IMR-90 (cell line): ENCODE measurements around the gene KRTAP20-1. TPM values are rescaled to one million over a fixed set of nuclear protein-coding genes. Genes with fewer than 3 reads are reported as not detected.

ENCODE experiments used
- microRNA-seq, 2 experiments: library from miRNA; stranded (forward) in 1 of 2; unstranded in 1 of 2; fragments of 10-50 nt in 1 of 2; fragments of <30 nt in 1 of 2; gene quantifications in 1 of 2; microRNA quantifications in 1 of 2; one replicate each; pipeline versions ENCODE3 to v1.1.0; 2013 to 2020; ENCODE audit not compliant: insufficient read depth in 1 of 2, insufficient read length in 1 of 2, unreplicated experiment in 1 of 2
- polyA plus RNA-seq, 3 experiments: library from polyadenylated mRNA; depleted of rRNA; stranded (reverse); fragments of >200 nt; gene quantifications; 2 replicates each; pipeline ENCODE4 v1.2.3, GENCODE V29; 2012; ENCODE audit warnings: low replicate concordance in 1 of 3
- small RNA-seq, 5 experiments: library from RNA; depleted of rRNA; stranded (forward); fragments of <200 nt; gene quantifications; one replicate each; pipeline ENCODE3, GENCODE V24; 2012
- total RNA-seq: library from RNA; depleted of rRNA; stranded (reverse); fragments of >200 nt; gene quantifications from 2 replicates; pipeline ENCODE4 v1.2.3, GENCODE V29; 2012; rRNA removed

The KRTAP20-1 gene
- total and polyA plus RNA-seq, 2 of the 4 experiments (the other 2 are of a cell fraction), result not detected

Small RNA genes within 50 kb of the gene (microRNA-seq; reads per million reads assigned to microRNA genes)
- gene KRTAP20-1 (ENCODE audit: insufficient read depth, insufficient read length) (not detected), gene KRTAP20-3 (ENCODE audit: insufficient read depth, insufficient read length) (not detected), gene KRTAP20-4 (ENCODE audit: insufficient read depth, insufficient read length) (not detected), gene KRTAP22-1 (ENCODE audit: insufficient read depth, insufficient read length) (not detected), gene KRTAP22-2 (ENCODE audit: insufficient read depth, insufficient read length) (not detected)

Small RNA genes within 50 kb of the gene (small RNA-seq; reads per million reads assigned to genes)
- gene KRTAP20-1 (0 reads per million in 5 experiments), gene KRTAP20-3 (0 reads per million in 5 experiments), gene KRTAP20-4 (0 reads per million in 5 experiments), gene KRTAP22-1 (0 reads per million in 5 experiments), gene KRTAP22-2 (0 reads per million in 5 experiments)

Other genes starting within 250 kb of the KRTAP20-1 start
- gene KRTAP13-2, start 244.2 kb upstream of the KRTAP20-1 start, total RNA-seq, result not detected in 2 replicates
- not detected in 2 replicates for gene KRTAP13-2, start 244.2 kb upstream of the KRTAP20-1 start, polyA plus RNA-seq (2012; rRNA removed)
- gene KRTAP13-1, start 220.4 kb upstream of the KRTAP20-1 start, total RNA-seq, result not detected in 2 replicates
- gene KRTAP13-1, start 220.4 kb upstream of the KRTAP20-1 start, polyA plus RNA-seq (2012; rRNA removed), result not detected in 2 replicates
- gene KRTAP13-3, start 190.5 kb upstream of the KRTAP20-1 start, total RNA-seq, result not detected in 2 replicates
- not detected in 2 replicates for gene KRTAP13-3, start 190.5 kb upstream of the KRTAP20-1 start, polyA plus RNA-seq (2012; rRNA removed)
- not detected in 2 replicates for gene KRTAP13-4, start 186.2 kb upstream of the KRTAP20-1 start, total RNA-seq
- gene KRTAP13-4, start 186.2 kb upstream of the KRTAP20-1 start, polyA plus RNA-seq (2012; rRNA removed), result not detected in 2 replicates
- gene KRTAP15-1, start 176.2 kb upstream of the KRTAP20-1 start, total RNA-seq, result not detected in 2 replicates
- gene KRTAP15-1, start 176.2 kb upstream of the KRTAP20-1 start, polyA plus RNA-seq (2012; rRNA removed), result not detected in 2 replicates
- gene KRTAP19-1, start 136.1 kb upstream of the KRTAP20-1 start, total RNA-seq, result not detected in 2 replicates
- not detected in 2 replicates for gene KRTAP19-1, start 136.1 kb upstream of the KRTAP20-1 start, polyA plus RNA-seq (2012; rRNA removed)
- not detected in 2 replicates for gene KRTAP19-2, start 129.0 kb upstream of the KRTAP20-1 start, total RNA-seq
- not detected in 2 replicates for gene KRTAP19-2, start 129.0 kb upstream of the KRTAP20-1 start, polyA plus RNA-seq (2012; rRNA removed)
- gene KRTAP19-3, start 124.4 kb upstream of the KRTAP20-1 start, total RNA-seq, result not detected in 2 replicates
- gene KRTAP19-3, start 124.4 kb upstream of the KRTAP20-1 start, polyA plus RNA-seq (2012; rRNA removed), result not detected in 2 replicates
- not detected in 2 replicates for gene KRTAP19-4, start 119.3 kb upstream of the KRTAP20-1 start, total RNA-seq
- gene KRTAP19-4, start 119.3 kb upstream of the KRTAP20-1 start, polyA plus RNA-seq (2012; rRNA removed), result not detected in 2 replicates
- gene KRTAP19-5, start 114.3 kb upstream of the KRTAP20-1 start, total RNA-seq, result not detected in 2 replicates
- not detected in 2 replicates for gene KRTAP19-5, start 114.3 kb upstream of the KRTAP20-1 start, polyA plus RNA-seq (2012; rRNA removed)
- gene KRTAP19-6, start 74.6 kb upstream of the KRTAP20-1 start, total RNA-seq, result not detected in 2 replicates
- not detected in 2 replicates for gene KRTAP19-6, start 74.6 kb upstream of the KRTAP20-1 start, polyA plus RNA-seq (2012; rRNA removed)
- gene KRTAP19-7, start 55.1 kb upstream of the KRTAP20-1 start, total RNA-seq, result not detected in 2 replicates
- not detected in 2 replicates for gene KRTAP19-7, start 55.1 kb upstream of the KRTAP20-1 start, polyA plus RNA-seq (2012; rRNA removed)
- not detected in 2 replicates for gene KRTAP22-2, start 26.0 kb upstream of the KRTAP20-1 start, total RNA-seq
- not detected in 2 replicates for gene KRTAP22-2, start 26.0 kb upstream of the KRTAP20-1 start, polyA plus RNA-seq (2012; rRNA removed)
- gene KRTAP6-3, start 24.0 kb upstream of the KRTAP20-1 start, total RNA-seq, result not detected in 2 replicates
- gene KRTAP6-3, start 24.0 kb upstream of the KRTAP20-1 start, polyA plus RNA-seq (2012; rRNA removed), result not detected in 2 replicates
- gene KRTAP6-2, start 17.5 kb upstream of the KRTAP20-1 start, total RNA-seq, result not detected in 2 replicates
- gene KRTAP6-2, start 17.5 kb upstream of the KRTAP20-1 start, polyA plus RNA-seq (2012; rRNA removed), result not detected in 2 replicates
- not detected in 2 replicates for gene KRTAP22-1, start 15.3 kb upstream of the KRTAP20-1 start, total RNA-seq
- gene KRTAP22-1, start 15.3 kb upstream of the KRTAP20-1 start, polyA plus RNA-seq (2012; rRNA removed), result not detected in 2 replicates
- not detected in 2 replicates for gene KRTAP6-1, start 2.5 kb upstream of the KRTAP20-1 start, total RNA-seq
- gene KRTAP6-1, start 2.5 kb upstream of the KRTAP20-1 start, polyA plus RNA-seq (2012; rRNA removed), result not detected in 2 replicates
- not detected in 2 replicates for gene KRTAP20-4, start 4.2 kb downstream of the KRTAP20-1 start, total RNA-seq
- not detected in 2 replicates for gene KRTAP20-4, start 4.2 kb downstream of the KRTAP20-1 start, polyA plus RNA-seq (2012; rRNA removed)
- not detected in 2 replicates for gene KRTAP20-2, start 18.8 kb downstream of the KRTAP20-1 start, total RNA-seq
- not detected in 2 replicates for gene KRTAP20-2, start 18.8 kb downstream of the KRTAP20-1 start, polyA plus RNA-seq (2012; rRNA removed)
- gene KRTAP20-3, start 26.4 kb downstream of the KRTAP20-1 start, total RNA-seq, result not detected in 2 replicates
- not detected in 2 replicates for gene KRTAP20-3, start 26.4 kb downstream of the KRTAP20-1 start, polyA plus RNA-seq (2012; rRNA removed)
- not detected in 2 replicates for gene KRTAP21-3, start 102.4 kb downstream of the KRTAP20-1 start, total RNA-seq
- not detected in 2 replicates for gene KRTAP21-3, start 102.4 kb downstream of the KRTAP20-1 start, polyA plus RNA-seq (2012; rRNA removed)
- not detected in 2 replicates for gene KRTAP21-2, start 130.8 kb downstream of the KRTAP20-1 start, total RNA-seq
- not detected in 2 replicates for gene KRTAP21-2, start 130.8 kb downstream of the KRTAP20-1 start, polyA plus RNA-seq (2012; rRNA removed)
- gene KRTAP21-1, start 139.0 kb downstream of the KRTAP20-1 start, total RNA-seq, result not detected in 2 replicates
- gene KRTAP21-1, start 139.0 kb downstream of the KRTAP20-1 start, polyA plus RNA-seq (2012; rRNA removed), result not detected in 2 replicates
- not detected in 2 replicates for gene KRTAP8-1, start 196.8 kb downstream of the KRTAP20-1 start, total RNA-seq
- gene KRTAP8-1, start 196.8 kb downstream of the KRTAP20-1 start, polyA plus RNA-seq (2012; rRNA removed), result not detected in 2 replicates
- gene KRTAP7-1, start 213.3 kb downstream of the KRTAP20-1 start, total RNA-seq, result not detected in 2 replicates
- gene KRTAP7-1, start 213.3 kb downstream of the KRTAP20-1 start, polyA plus RNA-seq (2012; rRNA removed), result not detected in 2 replicates